MM.1S (cell line): ENCODE results near the gene NPFF.
"Not testable (repeated sequence)": the region's sequence is repeated elsewhere in the genome, so short reads cannot be mapped to it uniquely, and the experiment has no call there.

Experiments used
- DNase-seq: peaks from one replicate; pipeline ENCODE4 v3.0.0-alpha.2; 2015
- H2AFZ ChIP-seq: fragments of 300-600 bp; sonication (generic); 2 replicates; pipeline ENCODE4 v1.6.0; 2016; ENCODE audit warnings: antibody characterized with exemption, low read length
- H3F3A ChIP-seq: fragments of 300-600 bp; sonication (generic); 2 replicates; pipeline ENCODE4 v1.6.1; 2016; ENCODE audit warnings: mild to moderate bottlenecking, antibody characterized with exemption, low read length, moderate library complexity, mixed read lengths; ENCODE audit not compliant: insufficient read depth
- H3K27ac ChIP-seq: fragments of 300-600 bp; sonication (generic); 2 replicates; pipeline ENCODE4 v1.5.1; 2016; ENCODE audit warnings: mild to moderate bottlenecking, low read length
- H3K27me3 ChIP-seq: fragments of 300-600 bp; sonication (generic); replicated peaks from 2 replicates; pipeline ENCODE4 v1.6.0; 2016; ENCODE audit warnings: low read length; ENCODE audit not compliant: insufficient read depth
- H3K36me3 ChIP-seq: fragments of 300-600 bp; sonication (generic); replicated peaks from 2 replicates; pipeline ENCODE4 v1.6.1; 2016; ENCODE audit warnings: mild to moderate bottlenecking, low read length, mixed read lengths; ENCODE audit not compliant: insufficient read depth
- H3K4me1 ChIP-seq: fragments of 300-600 bp; sonication (generic); 2 replicates; pipeline ENCODE4 v1.6.1; 2016; ENCODE audit warnings: low read length, mixed read lengths
- H3K4me2 ChIP-seq: fragments of 300-600 bp; sonication (generic); 2 replicates; pipeline ENCODE4 v1.6.0; 2016; ENCODE audit warnings: low read depth, low read length
- H3K4me3 ChIP-seq: fragments of 300-600 bp; sonication (generic); 2 replicates; pipeline ENCODE4 v1.5.1; 2016; ENCODE audit warnings: low read length, mixed read lengths
- H3K79me2 ChIP-seq: fragments of 300-600 bp; sonication (generic); 2 replicates; pipeline ENCODE4 v1.6.1; 2016; ENCODE audit warnings: mixed run types, low read length, mixed read lengths
- H3K9ac ChIP-seq: fragments of 300-600 bp; sonication (generic); 2 replicates; pipeline ENCODE4 v1.6.1; 2016; ENCODE audit warnings: low read length, mixed read lengths
- H3K9me2 ChIP-seq: fragments of 300-600 bp; sonication (generic); replicated peaks from 2 replicates; pipeline ENCODE4 v1.6.1; 2016; ENCODE audit warnings: mild to moderate bottlenecking, low read length, mixed read lengths; ENCODE audit not compliant: insufficient read depth
- H3K9me3 ChIP-seq: fragments of 300-600 bp; sonication (generic); replicated peaks from 2 replicates; pipeline ENCODE4 v1.6.1; 2016; ENCODE audit warnings: mild to moderate bottlenecking, low read length, mixed read lengths; ENCODE audit not compliant: insufficient read depth
- H4K20me1 ChIP-seq: fragments of 300-600 bp; sonication (generic); 2 replicates; pipeline ENCODE4 v1.6.1; 2016; ENCODE audit warnings: mild to moderate bottlenecking, low read length, moderate library complexity, mixed read lengths; ENCODE audit not compliant: insufficient read depth
- CTCF ChIP-seq: fragments of 300-600 bp; sonication (generic); IDR thresholded peaks from 2 replicates; pipeline ENCODE4 v1.5.1; 2016; ENCODE audit warnings: antibody characterized with exemption, low read length, mixed read lengths
- EZH2 ChIP-seq: fragments of 300-600 bp; sonication (generic); optimal IDR thresholded peaks from 2 replicates; pipeline ENCODE3; 2017; ENCODE audit warnings: low read depth, mild to moderate bottlenecking, antibody characterized with exemption, low read length, mixed read lengths
- EZH2phosphoT487 ChIP-seq: fragments of 300-600 bp; sonication (generic); IDR thresholded peaks from 2 replicates; pipeline ENCODE4 v1.6.1; 2018; ENCODE audit warnings: antibody characterized with exemption, low read length

The NPFF gene

GRCh38 chr12:53550595-53550994, 43.3 kb upstream of the NPFF start:
- H3K9ac ChIP-seq: no peak overlapping the region
- TF ChIP-seq CTCF (no peak), EZH2 (no peak), EZH2phosphoT487 (no peak)
- peaks cover 26% of the 10 kb centered on the region for H3K4me1 ChIP-seq
- no peaks in the 10 kb centered on the region for H3K36me3 ChIP-seq
- no peaks in the 10 kb centered on the region for H4K20me1 ChIP-seq
- H3K9me2 ChIP-seq: no peaks in the 10 kb centered on the region
- H3K27me3 ChIP-seq: no peaks in the 10 kb centered on the region
- peaks cover 34% of the 10 kb centered on the region for H3F3A ChIP-seq
- no peaks in the 10 kb centered on the region for H3K79me2 ChIP-seq
- H3K9me3 ChIP-seq: no peaks in the 10 kb centered on the region
- DNase-seq: no peak
- H2AFZ ChIP-seq: no peak overlapping the region
- peak overlapping the region; percentile 82; the same call in 1 of the 2 replicates for H3K27ac ChIP-seq
- H3K4me2 ChIP-seq: peak overlapping the region; percentile 61; the same call in 1 of the 2 replicates
- H3K4me3 ChIP-seq: no peak overlapping the region

GRCh38 chr12:53550131-53550530, 42.8 kb upstream of the NPFF start:
- not testable (repeated sequence) for H4K20me1 ChIP-seq, H3K36me3 ChIP-seq, H3K9ac ChIP-seq, DNase-seq, H3K9me2 ChIP-seq, H3K4me3 ChIP-seq, H3K9me3 ChIP-seq, H2AFZ ChIP-seq, H3K79me2 ChIP-seq, H3K27ac ChIP-seq, H3K27me3 ChIP-seq
- peaks cover 26% of the 10 kb centered on the region for H3K4me1 ChIP-seq
- H3K4me2 ChIP-seq: peak overlapping the region; percentile 61; the same call in 1 of the 2 replicates
- peaks cover 34% of the 10 kb centered on the region for H3F3A ChIP-seq

- H3K9me3 ChIP-seq, H3K9me2 ChIP-seq, H4K20me1 ChIP-seq, H3K79me2 ChIP-seq, DNase-seq, H3K4me3 ChIP-seq, H3K27me3 ChIP-seq, H3K36me3 ChIP-seq, H3K27ac ChIP-seq, H3K9ac ChIP-seq, H3K4me2 ChIP-seq, H2AFZ ChIP-seq: not testable (repeated sequence)
- Histone ChIP-seq H3F3A (peaks cover 36% of the 10 kb centered on the region), H3K4me1 (peaks cover 34% of the 10 kb centered on the region)
Observed at GRCh38 chr12:53548354-53548753, 41.1 kb upstream of the NPFF start.

- Histone ChIP-seq H3K36me3 (no peaks in the 10 kb centered on the region; the same call in 1 of the 2 replicates), H3K27me3 (no peaks in the 10 kb centered on the region), H3K79me2 (no peaks in the 10 kb centered on the region), H3K4me2 (peak overlapping the region; percentile 44), H4K20me1 (no peaks in the 10 kb centered on the region), H3K9me2 (no peaks in the 10 kb centered on the region), H3K4me1 (peaks cover 8% of the 10 kb centered on the region), H3K9me3 (no peaks in the 10 kb centered on the region), H3K27ac (peak overlapping the region; percentile 47; the same call in 1 of the 2 replicates), H2AFZ (no peak overlapping the region), H3K4me3 (no peak overlapping the region), H3F3A (peaks cover 9% of the 10 kb centered on the region; the same call in 1 of the 2 replicates), H3K9ac (peak overlapping the region; percentile 7; the same call in 1 of the 2 replicates)
- DNase-seq: peak; percentile 76
- TF ChIP-seq EZH2 (no peak), EZH2phosphoT487 (no peak), CTCF (peak; percentile 92)
Observed at GRCh38 chr12:53543539-53543938, 36.3 kb upstream of the NPFF start.
